ENCODE data around the gene CNIH4. TPM values are rescaled to one million over a fixed set of nuclear protein-coding genes. Genes with fewer than 3 reads are reported as not detected.

CNIH4 gene
- polyA plus RNA-seq, 3 donors, result 33.4 to 106 (median 94.7) TPM

DNA sequence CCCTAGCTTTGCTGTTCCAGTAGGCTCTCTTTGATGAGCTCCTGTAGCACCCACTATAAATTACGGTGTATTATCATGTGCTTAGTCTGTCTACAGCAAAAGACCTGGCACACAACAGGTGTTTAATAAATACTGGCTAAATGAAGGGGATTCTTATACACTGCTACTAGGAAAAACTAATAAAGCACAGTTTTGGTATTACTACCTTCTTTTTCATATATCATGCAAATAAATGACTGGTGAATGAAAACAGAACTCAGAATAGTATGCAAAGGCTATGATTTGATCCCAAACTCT is 51.6 kb downstream of the CNIH4 start:
- no peak overlapping the region for H3K27ac ChIP-seq (ENCODE audit: low read depth in 1 of 2, low read length in 2 of 2)
- H3K4me1 ChIP-seq (ENCODE audit: control insufficient read depth in 1 of 2, insufficient read depth in 2 of 2, low read length in 2 of 2), result no peaks in the 10 kb centered on the region
- Mint-ChIP-seq H3K36me3 (peaks cover 72 to 89% of the 10 kb centered on the region in 2 donors), H3K4me1 (no peaks in the 10 kb centered on the region), H3K4me3 (no peak overlapping the region), H3K9me3 (no peaks in the 10 kb centered on the region), H3K27me3 (ENCODE audit: low read depth in 3 of 3) (no peaks in the 10 kb centered on the region), H3K27ac (no peak overlapping the region)
- no peak overlapping the region for H2AFZ ChIP-seq (ENCODE audit: insufficient read depth, low read depth, low read length, poor library complexity, severe bottlenecking)
- H3K4me2 ChIP-seq (replicated peaks; ENCODE audit: extremely low read depth, low read length, poor library complexity, severe bottlenecking), result no peak overlapping the region
- H3K9me3 ChIP-seq (replicated peaks in 1 of 2; ENCODE audit: control insufficient read depth in 1 of 2, insufficient read depth in 1 of 2, low read length in 2 of 2), result no peaks in the 10 kb centered on the region
- no peak overlapping the region for H3K4me3 ChIP-seq (replicated peaks in 1 of 3; ENCODE audit: low read depth in 2 of 3, low read length in 3 of 3)
- H4K20me1 ChIP-seq (ENCODE audit: insufficient read depth, low read length), result peaks cover 93% of the 10 kb centered on the region
- no peaks in the 10 kb centered on the region for H3K27me3 ChIP-seq (ENCODE audit: control insufficient read depth in 2 of 2, insufficient read depth in 2 of 2, low read length in 2 of 2)
- no peak overlapping the region for H3K9ac ChIP-seq (ENCODE audit: insufficient read depth, low read length, poor library complexity, severe bottlenecking)
- peaks cover 15% of the 10 kb centered on the region for H3K79me2 ChIP-seq (ENCODE audit: insufficient read depth, low read length)
- no CpG with 5 or more reads among the region's 1 CpG for WGBS (ENCODE audit: insufficient coverage)
- TF ChIP-seq, protein P1, sequence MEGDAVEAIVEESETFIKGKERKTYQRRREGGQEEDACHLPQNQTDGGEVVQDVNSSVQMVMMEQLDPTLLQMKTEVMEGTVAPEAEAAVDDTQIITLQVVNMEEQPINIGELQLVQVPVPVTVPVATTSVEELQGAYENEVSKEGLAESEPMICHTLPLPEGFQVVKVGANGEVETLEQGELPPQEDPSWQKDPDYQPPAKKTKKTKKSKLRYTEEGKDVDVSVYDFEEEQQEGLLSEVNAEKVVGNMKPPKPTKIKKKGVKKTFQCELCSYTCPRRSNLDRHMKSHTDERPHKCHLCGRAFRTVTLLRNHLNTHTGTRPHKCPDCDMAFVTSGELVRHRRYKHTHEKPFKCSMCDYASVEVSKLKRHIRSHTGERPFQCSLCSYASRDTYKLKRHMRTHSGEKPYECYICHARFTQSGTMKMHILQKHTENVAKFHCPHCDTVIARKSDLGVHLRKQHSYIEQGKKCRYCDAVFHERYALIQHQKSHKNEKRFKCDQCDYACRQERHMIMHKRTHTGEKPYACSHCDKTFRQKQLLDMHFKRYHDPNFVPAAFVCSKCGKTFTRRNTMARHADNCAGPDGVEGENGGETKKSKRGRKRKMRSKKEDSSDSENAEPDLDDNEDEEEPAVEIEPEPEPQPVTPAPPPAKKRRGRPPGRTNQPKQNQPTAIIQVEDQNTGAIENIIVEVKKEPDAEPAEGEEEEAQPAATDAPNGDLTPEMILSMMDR (IDR thresholded peaks at IDR 0.05), result no peak
- no peak for DNase-seq
- H3K36me3 ChIP-seq (replicated peaks in 1 of 2; ENCODE audit: control insufficient read depth in 1 of 2, insufficient read depth in 2 of 2, low read length in 2 of 2), result peaks cover 88 to 96% of the 10 kb centered on the region in 2 donors
- intact Hi-C loops (cut with micrococcal nuclease), result no loop called here

DNA sequence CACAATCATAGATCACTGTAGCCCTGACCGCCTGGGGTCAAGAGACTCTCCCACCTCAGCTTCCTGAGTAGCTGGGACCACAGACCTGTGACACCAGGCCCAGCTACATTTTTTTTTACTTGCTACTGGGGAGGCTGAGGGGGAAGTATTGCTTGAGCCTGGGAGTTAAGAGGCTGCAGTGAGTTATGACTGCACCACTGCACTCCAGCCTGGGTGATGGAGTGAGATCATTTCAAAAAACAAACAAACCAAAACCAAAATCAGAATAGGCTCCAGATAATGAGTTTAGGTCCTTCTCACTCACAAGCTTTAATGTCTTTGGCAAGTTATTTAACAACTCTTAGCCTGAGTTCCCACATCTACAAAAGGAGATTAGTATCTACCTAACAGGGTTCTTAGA is 55.1 kb downstream of the CNIH4 start:
- TF ChIP-seq, protein P1 (IDR thresholded peaks at IDR 0.05), result no peak
- H3K4me3 ChIP-seq (replicated peaks in 1 of 3; ENCODE audit: low read depth in 2 of 3, low read length in 3 of 3), result no peak overlapping the region
- no peaks in the 10 kb centered on the region for H3K9me3 ChIP-seq (replicated peaks in 1 of 2; ENCODE audit: control insufficient read depth in 1 of 2, insufficient read depth in 1 of 2, low read length in 2 of 2)
- Mint-ChIP-seq H3K4me3 (no peak overlapping the region), H3K27ac (peak overlapping the region in 2 of 7 donors; percentile 4 to 50), H3K27me3 (ENCODE audit: low read depth in 3 of 3) (no peaks in the 10 kb centered on the region), H3K9me3 (no peaks in the 10 kb centered on the region), H3K36me3 (peaks cover 60 to 90% of the 10 kb centered on the region in 2 donors), H3K4me1 (no peaks in the 10 kb centered on the region)
- no peak overlapping the region for H2AFZ ChIP-seq (ENCODE audit: insufficient read depth, low read depth, low read length, poor library complexity, severe bottlenecking)
- intact Hi-C loops (cut with micrococcal nuclease), result no loop called here
- H3K27ac ChIP-seq (ENCODE audit: low read depth in 1 of 2, low read length in 2 of 2), result peak overlapping the region in 1 of 2 donors; percentile 24
- WGBS (ENCODE audit: insufficient coverage), result 100% methylated on average over 1 of the region's 1 CpG
- H3K9ac ChIP-seq (ENCODE audit: insufficient read depth, low read length, poor library complexity, severe bottlenecking), result no peak overlapping the region
- H3K4me1 ChIP-seq (ENCODE audit: control insufficient read depth in 1 of 2, insufficient read depth in 2 of 2, low read length in 2 of 2), result no peaks in the 10 kb centered on the region
- DNase-seq, result no peak
- H3K79me2 ChIP-seq (ENCODE audit: insufficient read depth, low read length), result peaks cover 9% of the 10 kb centered on the region
- H3K27me3 ChIP-seq (ENCODE audit: control insufficient read depth in 2 of 2, insufficient read depth in 2 of 2, low read length in 2 of 2), result no peaks in the 10 kb centered on the region
- H4K20me1 ChIP-seq (ENCODE audit: insufficient read depth, low read length), result peaks cover 88% of the 10 kb centered on the region
- H3K4me2 ChIP-seq (replicated peaks; ENCODE audit: extremely low read depth, low read length, poor library complexity, severe bottlenecking), result no peak overlapping the region
- H3K36me3 ChIP-seq (replicated peaks in 1 of 2; ENCODE audit: control insufficient read depth in 1 of 2, insufficient read depth in 2 of 2, low read length in 2 of 2), result peaks cover 85 to 96% of the 10 kb centered on the region in 2 donors

Data from CD14-positive monocyte (primary cell).